ENCODE measurements around the gene ZNF106.

- TF ChIP-seq EZH2 (IDR thresholded peaks at IDR 0.05) (no peak), POLR2AphosphoS5 (IDR thresholded peaks at IDR 0.05; ENCODE audit: borderline replicate concordance, low read depth, low read length) (no peak), FOXP2 (optimal IDR thresholded peaks at IDR 0.05; ENCODE audit: control extremely low read depth, extremely low read length, insufficient read depth) (no peak)
Measured at GRCh38 chr15:42413920-42414319, 77.0 kb downstream of the ZNF106 start.
